Measurements from ENCODE around the gene GTF2H4. TPM values are rescaled to one million over a fixed set of nuclear protein-coding genes. Genes with fewer than 3 reads are reported as not detected.

GTF2H4 gene
- total and polyA plus RNA-seq, 4 donors: 6.2 to 15.8 (median 12.3) TPM

DNA sequence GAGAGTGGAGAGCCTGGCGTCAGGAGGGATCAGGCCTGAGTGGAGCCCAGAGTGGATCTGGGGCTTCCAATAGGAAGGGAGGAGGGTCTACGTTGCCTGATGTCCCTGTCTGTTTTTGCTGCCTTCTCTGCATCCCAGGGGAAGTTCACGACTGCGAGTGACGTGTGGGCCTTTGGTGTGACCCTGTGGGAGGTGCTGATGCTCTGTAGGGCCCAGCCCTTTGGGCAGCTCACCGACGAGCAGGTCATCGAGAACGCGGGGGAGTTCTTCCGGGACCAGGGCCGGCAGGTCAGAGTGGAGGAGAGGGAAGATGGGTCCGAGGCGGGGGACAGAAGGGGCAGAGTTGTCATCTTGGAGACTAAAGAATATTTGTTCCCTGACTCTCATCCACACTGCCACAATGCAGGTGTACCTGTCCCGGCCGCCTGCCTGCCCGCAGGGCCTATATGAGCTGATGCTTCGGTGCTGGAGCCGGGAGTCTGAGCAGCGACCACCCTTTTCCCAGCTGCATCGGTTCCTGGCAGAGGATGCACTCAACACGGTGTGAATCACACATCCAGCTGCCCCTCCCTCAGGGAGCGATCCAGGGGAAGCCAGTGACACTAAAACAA is 9.2 kb upstream of the GTF2H4 start:
- no peak for DNase-seq (ENCODE audit: low spot score)
- Histone ChIP-seq H3K27ac (ENCODE audit: low read depth in 1 of 2, low read length in 2 of 2) (no peak overlapping the region), H3K9me3 (ENCODE audit: control insufficient read depth in 4 of 4, low read length in 3 of 4) (no peaks in the 10 kb centered on the region), H3K36me3 (ENCODE audit: control insufficient read depth in 4 of 4, insufficient read depth in 3 of 4, low read depth in 1 of 4, low read length in 3 of 4) (peaks cover 0 to 19% (median 1%) of the 10 kb centered on the region in 4 donors), H3K9ac (ENCODE audit: low read depth in 1 of 2, low read length in 2 of 2) (no peak overlapping the region), H3K4me3 (ENCODE audit: low read depth in 1 of 3, low read length in 3 of 3) (no peak overlapping the region), H3K27me3 (ENCODE audit: control insufficient read depth in 4 of 4, insufficient read depth in 4 of 4, low read length in 3 of 4) (no peaks in the 10 kb centered on the region), H3K4me1 (ENCODE audit: control insufficient read depth in 4 of 4, insufficient read depth in 4 of 4, low read length in 3 of 4) (no peaks in the 10 kb centered on the region)
- TF ChIP-seq TAF1 (conservative IDR thresholded peaks at IDR 0.05) (no peak), SP1 (IDR thresholded peaks at IDR 0.05) (no peak), YY1 (IDR thresholded peaks at IDR 0.05) (no peak), MAX (IDR thresholded peaks at IDR 0.05) (no peak), HNF4A (conservative IDR thresholded peaks at IDR 0.05) (no peak), FOXA2 (IDR thresholded peaks at IDR 0.05) (no peak), GABPA (IDR thresholded peaks at IDR 0.05 in 1 of 2, conservative IDR thresholded peaks at IDR 0.05 in 1 of 2) (no peak), NR2F2 (IDR thresholded peaks at IDR 0.05) (no peak), HNF4G (IDR thresholded peaks at IDR 0.05) (no peak), JUND (IDR thresholded peaks at IDR 0.05) (no peak)
- WGBS: 84% methylated on average over 23 of the region's 23 CpGs

- Histone ChIP-seq H3K4me1 (ENCODE audit: control insufficient read depth in 4 of 4, insufficient read depth in 4 of 4, low read length in 3 of 4) (no peaks in the 10 kb centered on the region), H3K27me3 (ENCODE audit: control insufficient read depth in 4 of 4, insufficient read depth in 4 of 4, low read length in 3 of 4) (no peaks in the 10 kb centered on the region), H3K4me3 (ENCODE audit: low read depth in 1 of 3, low read length in 3 of 3) (no peak overlapping the region), H3K27ac (ENCODE audit: low read depth in 1 of 2, low read length in 2 of 2) (no peak overlapping the region), H3K36me3 (ENCODE audit: control insufficient read depth in 4 of 4, insufficient read depth in 3 of 4, low read depth in 1 of 4, low read length in 3 of 4) (peaks cover 0 to 13% (median 0%) of the 10 kb centered on the region in 4 donors), H3K9me3 (ENCODE audit: control insufficient read depth in 4 of 4, low read length in 3 of 4) (no peaks in the 10 kb centered on the region), H3K9ac (ENCODE audit: low read depth in 1 of 2, low read length in 2 of 2) (no peak overlapping the region)
- WGBS: 90% methylated on average over 1 of the region's 1 CpG
- DNase-seq (ENCODE audit: low spot score): no peak
- TF ChIP-seq HNF4A (conservative IDR thresholded peaks at IDR 0.05) (no peak), MAX (IDR thresholded peaks at IDR 0.05) (no peak), JUND (IDR thresholded peaks at IDR 0.05) (no peak), CTCF (IDR thresholded peaks at IDR 0.05; ENCODE audit: low read depth, low read length, missing input control) (no peak), FOXA1 (IDR thresholded peaks at IDR 0.05) (no peak), ZBTB33 (IDR thresholded peaks at IDR 0.05) (no peak), FOXA2 (IDR thresholded peaks at IDR 0.05) (no peak), GABPA (IDR thresholded peaks at IDR 0.05 in 1 of 2, conservative IDR thresholded peaks at IDR 0.05 in 1 of 2) (no peak), YY1 (IDR thresholded peaks at IDR 0.05) (no peak), REST (IDR thresholded peaks at IDR 0.05) (no peak), TAF1 (conservative IDR thresholded peaks at IDR 0.05) (no peak), RXRA (IDR thresholded peaks at IDR 0.05) (no peak), RAD21 (IDR thresholded peaks at IDR 0.05) (no peak), EGR1 (IDR thresholded peaks at IDR 0.05; ENCODE audit: low read depth in 2 of 2) (no peak), HNF4G (IDR thresholded peaks at IDR 0.05) (no peak)
These were observed 7.1 kb upstream of the GTF2H4 start for GRCh38 chr6:30900863-30901417.
